ENCODE results near the gene PSMD11.
A peak's percentile ranks its signal among the peaks of the same experiment; 100 is the strongest.
"Not testable (repeated sequence)": the region's sequence is repeated elsewhere in the genome, so short reads cannot be mapped to it uniquely, and the experiment has no call there.

PSMD11 gene

GRCh38 chr17:32445971-32446370 is 1.7 kb downstream of the PSMD11 start:
- Histone ChIP-seq H3K27ac (ENCODE audit: extremely low read depth, low read depth, low read length) (no peak overlapping the region), H3K9me3 (ENCODE audit: control insufficient read depth, insufficient read depth, low read depth, low read length) (no peaks in the 10 kb centered on the region), H3K4me3 (ENCODE audit: low read depth, low read length) (peak overlapping the region; percentile 94), H3K4me1 (ENCODE audit: control insufficient read depth, insufficient read depth, low read length) (peaks cover 9% of the 10 kb centered on the region), H3K36me3 (ENCODE audit: control insufficient read depth in 2 of 2, insufficient read depth in 1 of 2, low read length in 2 of 2) (peaks cover 44 to 49% of the 10 kb centered on the region in 2 experiments)
- TF ChIP-seq TSHZ1 (tag by site-specific recombination; IDR thresholded peaks at IDR 0.05; ENCODE audit: borderline replicate concordance): no peak
- TF ChIP-seq KLF16 (tag by site-specific recombination; IDR thresholded peaks at IDR 0.05): no peak
- POLR2A ChIA-PET: interaction anchor here (1.0 kb wide), 1 partner anchor 15 kb away, joined by 3 read pairs; no protein-coding TSS in a partner anchor
- CTCF ChIA-PET: interaction anchor here (1.3 to 11.4 kb wide), 2 partner anchors 17 to 38 kb away, joined by 3 to 198 read pairs; no protein-coding TSS in a partner anchor

- ChIA-PET CTCF (interaction anchor here (1.3 to 11.4 kb wide), 2 partner anchors 16 to 430 kb away, joined by 4 to 198 read pairs; partner anchors contain the start of gene MYO1D), POLR2A (interaction anchor here (0.7 kb wide), 1 partner anchor 649 kb away, joined by 4 read pairs; no protein-coding TSS in a partner anchor)
- Histone ChIP-seq H3K27ac (ENCODE audit: extremely low read depth, low read depth, low read length) (no peak overlapping the region), H3K4me3 (ENCODE audit: low read depth, low read length) (no peak overlapping the region), H3K36me3 (ENCODE audit: control insufficient read depth in 2 of 2, insufficient read depth in 1 of 2, low read length in 2 of 2) (peaks cover 52 to 59% of the 10 kb centered on the region in 2 experiments), H3K4me1 (ENCODE audit: control insufficient read depth, insufficient read depth, low read length) (peaks cover 9% of the 10 kb centered on the region), H3K9me3 (ENCODE audit: control insufficient read depth, insufficient read depth, low read depth, low read length) (no peaks in the 10 kb centered on the region)
- no peak for TF ChIP-seq ZNF19 (tag by site-specific recombination; IDR thresholded peaks at IDR 0.05; ENCODE audit: low read depth)
- TF ChIP-seq SCRT2 (tag by site-specific recombination; IDR thresholded peaks at IDR 0.05): peak; percentile 92
- no peak for TF ChIP-seq ZNF223 (tag by site-specific recombination; IDR thresholded peaks at IDR 0.05)
- TF ChIP-seq HOXD13 (CRISPR knock-in tag; IDR thresholded peaks at IDR 0.05; ENCODE audit: borderline replicate concordance): no peak
- TF ChIP-seq SCRT1 (tag by site-specific recombination; IDR thresholded peaks at IDR 0.05; ENCODE audit: borderline replicate concordance): peak; percentile 66
Observed at GRCh38 chr17:32446949-32447348, 2.6 kb downstream of the PSMD11 start.

- peaks cover 78 to 89% of the 10 kb centered on the region in 2 experiments for H3K36me3 ChIP-seq (ENCODE audit: control insufficient read depth in 2 of 2, insufficient read depth in 1 of 2, low read length in 2 of 2)
Observed at GRCh38 chr17:32449963-32450362, 5.7 kb downstream of the PSMD11 start.

GRCh38 chr17:32450379-32450778 is 6.1 kb downstream of the PSMD11 start:
- H3K4me3 ChIP-seq (ENCODE audit: low read depth, low read length); POLR2A ChIA-PET; H3K9me3 ChIP-seq (ENCODE audit: control insufficient read depth, insufficient read depth, low read depth, low read length); H3K4me1 ChIP-seq (ENCODE audit: control insufficient read depth, insufficient read depth, low read length); H3K27ac ChIP-seq (ENCODE audit: extremely low read depth, low read depth, low read length): not testable (repeated sequence)
- peaks cover 82 to 93% of the 10 kb centered on the region in 2 experiments for H3K36me3 ChIP-seq (ENCODE audit: control insufficient read depth in 2 of 2, insufficient read depth in 1 of 2, low read length in 2 of 2)
- CTCF ChIA-PET: interaction anchor here (1.0 kb wide), 1 partner anchor 11 kb away, joined by 4 read pairs; no protein-coding TSS in a partner anchor

More at GRCh38 chr17:32449963-32450362, 5.7 kb downstream of the PSMD11 start:
- ChIA-PET CTCF (interaction anchor here (11.4 kb wide), 1 partner anchor 13 kb away, joined by 198 read pairs; no protein-coding TSS in a partner anchor), POLR2A (no interaction called here)
- H3K4me1 ChIP-seq (ENCODE audit: control insufficient read depth, insufficient read depth, low read length): peaks cover 9% of the 10 kb centered on the region
- no peak overlapping the region for H3K4me3 ChIP-seq (ENCODE audit: low read depth, low read length)
- no peaks in the 10 kb centered on the region for H3K9me3 ChIP-seq (ENCODE audit: control insufficient read depth, insufficient read depth, low read depth, low read length)
- no peak overlapping the region for H3K27ac ChIP-seq (ENCODE audit: extremely low read depth, low read depth, low read length)
- TF ChIP-seq EGR2 (tag by site-specific recombination; IDR thresholded peaks at IDR 0.05; ENCODE audit: low read depth) (peak; percentile 79), YY2 (tag by site-specific recombination; IDR thresholded peaks at IDR 0.05) (no peak), ZFHX2 (tag by site-specific recombination; conservative IDR thresholded peaks at IDR 0.05) (peak; percentile 68)

- CTCF ChIA-PET: interaction anchor here (0.6 kb wide), 1 partner anchor 27 kb away, joined by 3 read pairs; no protein-coding TSS in a partner anchor
- POLR2A ChIA-PET: no interaction called here
- TF ChIP-seq ZNF596 (tag by site-specific recombination; IDR thresholded peaks at IDR 0.05) (no peak), ZNF423 (tag by site-specific recombination; IDR thresholded peaks at IDR 0.05) (no peak), ZNF514 (tag by site-specific recombination; IDR thresholded peaks at IDR 0.05) (no peak), SP3 (tag by site-specific recombination; IDR thresholded peaks at IDR 0.05) (no peak), KLF9 (tag by site-specific recombination; IDR thresholded peaks at IDR 0.05; ENCODE audit: low read depth) (0 out of 2 replicates have a peak, but pooled peaks have one; percentile 17), ZNF473 (tag by site-specific recombination; IDR thresholded peaks at IDR 0.05) (no peak), PRDM1 (tag by site-specific recombination; IDR thresholded peaks at IDR 0.05) (no peak), ZNF530 (tag by site-specific recombination; IDR thresholded peaks at IDR 0.05; ENCODE audit: low read depth) (no peak), ZNF558 (tag by site-specific recombination; IDR thresholded peaks at IDR 0.05) (no peak), ZNF10 (tag by site-specific recombination; IDR thresholded peaks at IDR 0.05) (no peak), KLF7 (tag by site-specific recombination; IDR thresholded peaks at IDR 0.05; ENCODE audit: borderline replicate concordance) (peak; percentile 69; the same call in 1 of the 2 replicates)
- Histone ChIP-seq H3K9me3 (ENCODE audit: control insufficient read depth, insufficient read depth, low read depth, low read length) (no peaks in the 10 kb centered on the region), H3K4me3 (ENCODE audit: low read depth, low read length) (no peak overlapping the region), H3K4me1 (ENCODE audit: control insufficient read depth, insufficient read depth, low read length) (peaks cover 3% of the 10 kb centered on the region), H3K36me3 (ENCODE audit: control insufficient read depth in 2 of 2, insufficient read depth in 1 of 2, low read length in 2 of 2) (peaks cover 92 to 96% of the 10 kb centered on the region in 2 experiments), H3K27ac (ENCODE audit: extremely low read depth, low read depth, low read length) (no peak overlapping the region)
Observed at GRCh38 chr17:32451879-32452278, 7.6 kb downstream of the PSMD11 start.
